Retinal pigment epithelial cell (primary cell): ENCODE measurements around the gene QDPR.

ENCODE experiments used
- DNase-seq: peaks from one replicate; pipeline ENCODE4 v3.0.0-alpha.2; 2010; ENCODE audit warnings: low read depth
- H3K4me3 ChIP-seq: 2 replicates; pipeline ENCODE4 v1.5.1; 2011; ENCODE audit warnings: mild to moderate bottlenecking, low read length, control low read depth, moderate library complexity
- TF ChIP-seq, protein P1 (sequence below): conservative IDR thresholded peaks from 2 replicates; pipeline ENCODE4 v1.5.1; 2011; ENCODE audit warnings: low read depth, low read length, control low read depth, inconsistent platforms

QDPR gene

DNA sequence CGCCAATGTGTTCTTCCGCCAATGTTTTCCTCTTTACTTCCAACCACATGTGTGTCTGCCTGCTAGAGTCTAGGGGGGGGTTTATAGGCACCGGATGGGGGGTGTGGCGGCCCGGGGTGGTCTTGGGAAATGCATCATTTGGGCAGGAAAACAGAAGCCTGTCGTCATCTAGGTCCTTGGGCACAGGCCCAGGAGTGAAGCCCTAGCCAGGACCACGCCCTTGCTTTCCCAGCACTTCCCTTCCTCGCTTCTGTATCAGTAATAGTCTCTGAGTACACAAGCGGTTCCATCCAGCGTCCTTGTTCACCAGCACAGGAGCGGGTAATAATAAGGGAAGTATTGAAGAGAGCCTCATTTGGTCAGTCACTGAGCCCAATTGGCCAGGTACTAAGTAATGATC is 74.5 kb downstream of the QDPR start:
- no peak overlapping the region for H3K4me3 ChIP-seq
- TF ChIP-seq, protein P1, sequence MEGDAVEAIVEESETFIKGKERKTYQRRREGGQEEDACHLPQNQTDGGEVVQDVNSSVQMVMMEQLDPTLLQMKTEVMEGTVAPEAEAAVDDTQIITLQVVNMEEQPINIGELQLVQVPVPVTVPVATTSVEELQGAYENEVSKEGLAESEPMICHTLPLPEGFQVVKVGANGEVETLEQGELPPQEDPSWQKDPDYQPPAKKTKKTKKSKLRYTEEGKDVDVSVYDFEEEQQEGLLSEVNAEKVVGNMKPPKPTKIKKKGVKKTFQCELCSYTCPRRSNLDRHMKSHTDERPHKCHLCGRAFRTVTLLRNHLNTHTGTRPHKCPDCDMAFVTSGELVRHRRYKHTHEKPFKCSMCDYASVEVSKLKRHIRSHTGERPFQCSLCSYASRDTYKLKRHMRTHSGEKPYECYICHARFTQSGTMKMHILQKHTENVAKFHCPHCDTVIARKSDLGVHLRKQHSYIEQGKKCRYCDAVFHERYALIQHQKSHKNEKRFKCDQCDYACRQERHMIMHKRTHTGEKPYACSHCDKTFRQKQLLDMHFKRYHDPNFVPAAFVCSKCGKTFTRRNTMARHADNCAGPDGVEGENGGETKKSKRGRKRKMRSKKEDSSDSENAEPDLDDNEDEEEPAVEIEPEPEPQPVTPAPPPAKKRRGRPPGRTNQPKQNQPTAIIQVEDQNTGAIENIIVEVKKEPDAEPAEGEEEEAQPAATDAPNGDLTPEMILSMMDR, result no peak
- DNase-seq, result no peak

DNA sequence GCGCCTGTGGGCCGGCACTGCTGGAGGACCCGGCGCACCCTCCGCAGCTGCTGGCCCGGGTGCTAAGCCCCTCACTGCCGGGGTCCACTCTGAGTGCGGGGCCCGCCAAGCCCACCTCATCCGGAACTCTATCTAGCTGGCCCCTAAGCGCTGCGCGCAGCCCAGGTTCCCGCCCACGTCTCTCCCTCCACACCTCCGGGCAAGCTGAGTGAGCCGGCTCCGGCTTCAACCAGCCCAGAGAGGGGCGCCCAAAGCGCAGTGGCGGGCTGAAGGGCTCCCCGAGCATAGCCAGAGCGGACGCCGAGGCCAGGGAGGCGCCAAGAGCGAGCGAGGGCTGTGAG is 75.2 kb downstream of the QDPR start:
- TF ChIP-seq, protein P1, result no peak
- no peak overlapping the region for H3K4me3 ChIP-seq
- no peak for DNase-seq
